ENCODE measurements around the gene TBCD. TPM values are rescaled to one million over a fixed set of nuclear protein-coding genes. Genes with fewer than 3 reads are reported as not detected.

TBCD gene
- total RNA-seq, 4 donors from 2014 or later = 49.7 to 119 (median 71.5) TPM

DNA sequence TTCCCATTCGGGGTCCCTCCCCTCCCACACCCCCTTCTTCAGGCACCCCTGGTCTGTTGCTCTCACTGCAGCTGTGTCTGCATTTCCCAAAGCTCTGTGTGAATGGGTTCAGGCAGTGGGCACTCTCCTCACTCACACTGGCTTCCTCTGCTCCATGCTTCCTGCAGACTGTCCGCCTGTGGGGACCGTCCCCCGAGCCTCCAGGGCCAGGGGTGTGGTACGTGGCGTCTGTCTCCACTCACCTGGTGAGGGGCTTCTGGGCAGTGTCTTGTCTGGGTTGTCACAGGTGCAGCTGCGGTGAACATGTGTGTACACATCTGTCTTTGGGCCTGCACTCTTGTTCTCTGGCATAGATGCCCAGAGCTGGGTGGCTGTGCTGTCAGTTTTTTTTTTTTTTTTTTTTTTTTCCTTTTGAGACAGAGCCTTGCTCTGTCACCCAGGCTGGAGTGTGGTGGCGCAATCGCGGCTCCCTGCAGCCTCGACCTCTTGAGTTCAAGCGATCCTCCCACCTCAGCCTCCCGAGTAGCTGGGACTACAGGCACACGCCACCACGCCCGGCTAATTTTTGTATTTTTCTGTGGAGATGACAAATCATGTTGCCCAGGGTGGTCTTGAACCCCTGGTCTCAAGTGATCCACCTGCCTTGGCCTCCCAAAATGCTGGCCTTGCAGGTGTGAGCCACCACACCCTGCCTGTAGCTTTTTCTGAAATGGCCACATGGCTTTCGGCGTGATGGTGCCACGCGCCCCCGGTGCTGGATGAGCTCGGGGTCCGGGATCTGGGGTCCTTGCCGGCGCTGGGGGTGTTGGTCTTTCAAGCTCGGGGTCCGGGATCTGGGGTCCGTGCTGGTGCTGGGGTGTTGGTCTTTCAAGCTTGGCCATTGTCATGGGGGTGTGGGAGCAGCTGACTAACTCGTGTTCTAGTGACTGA, 144.5 kb downstream of the TBCD start:
- H3K27me3 ChIP-seq = no peaks in the 10 kb centered on the region
- no peak overlapping the region for H3K27ac ChIP-seq
- 89% methylated on average over 27 of the region's 29 CpGs for WGBS
- H3K9me3 ChIP-seq = no peaks in the 10 kb centered on the region
- H3K4me1 ChIP-seq = peaks cover 23% of the 10 kb centered on the region
- DNase-seq (ENCODE audit: low spot score in 2 of 2) = no peak
- H3K36me3 ChIP-seq = peaks cover 25% of the 10 kb centered on the region
- TF ChIP-seq, protein P1, sequence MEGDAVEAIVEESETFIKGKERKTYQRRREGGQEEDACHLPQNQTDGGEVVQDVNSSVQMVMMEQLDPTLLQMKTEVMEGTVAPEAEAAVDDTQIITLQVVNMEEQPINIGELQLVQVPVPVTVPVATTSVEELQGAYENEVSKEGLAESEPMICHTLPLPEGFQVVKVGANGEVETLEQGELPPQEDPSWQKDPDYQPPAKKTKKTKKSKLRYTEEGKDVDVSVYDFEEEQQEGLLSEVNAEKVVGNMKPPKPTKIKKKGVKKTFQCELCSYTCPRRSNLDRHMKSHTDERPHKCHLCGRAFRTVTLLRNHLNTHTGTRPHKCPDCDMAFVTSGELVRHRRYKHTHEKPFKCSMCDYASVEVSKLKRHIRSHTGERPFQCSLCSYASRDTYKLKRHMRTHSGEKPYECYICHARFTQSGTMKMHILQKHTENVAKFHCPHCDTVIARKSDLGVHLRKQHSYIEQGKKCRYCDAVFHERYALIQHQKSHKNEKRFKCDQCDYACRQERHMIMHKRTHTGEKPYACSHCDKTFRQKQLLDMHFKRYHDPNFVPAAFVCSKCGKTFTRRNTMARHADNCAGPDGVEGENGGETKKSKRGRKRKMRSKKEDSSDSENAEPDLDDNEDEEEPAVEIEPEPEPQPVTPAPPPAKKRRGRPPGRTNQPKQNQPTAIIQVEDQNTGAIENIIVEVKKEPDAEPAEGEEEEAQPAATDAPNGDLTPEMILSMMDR (IDR thresholded peaks at IDR 0.05) = no peak
- no peak for TF ChIP-seq POLR2AphosphoS5 (IDR thresholded peaks at IDR 0.05)
- TF ChIP-seq POLR2A (IDR thresholded peaks at IDR 0.05) = no peak
- no peak for TF ChIP-seq EP300 (IDR thresholded peaks at IDR 0.05)
- no peak overlapping the region for H3K4me3 ChIP-seq

DNA sequence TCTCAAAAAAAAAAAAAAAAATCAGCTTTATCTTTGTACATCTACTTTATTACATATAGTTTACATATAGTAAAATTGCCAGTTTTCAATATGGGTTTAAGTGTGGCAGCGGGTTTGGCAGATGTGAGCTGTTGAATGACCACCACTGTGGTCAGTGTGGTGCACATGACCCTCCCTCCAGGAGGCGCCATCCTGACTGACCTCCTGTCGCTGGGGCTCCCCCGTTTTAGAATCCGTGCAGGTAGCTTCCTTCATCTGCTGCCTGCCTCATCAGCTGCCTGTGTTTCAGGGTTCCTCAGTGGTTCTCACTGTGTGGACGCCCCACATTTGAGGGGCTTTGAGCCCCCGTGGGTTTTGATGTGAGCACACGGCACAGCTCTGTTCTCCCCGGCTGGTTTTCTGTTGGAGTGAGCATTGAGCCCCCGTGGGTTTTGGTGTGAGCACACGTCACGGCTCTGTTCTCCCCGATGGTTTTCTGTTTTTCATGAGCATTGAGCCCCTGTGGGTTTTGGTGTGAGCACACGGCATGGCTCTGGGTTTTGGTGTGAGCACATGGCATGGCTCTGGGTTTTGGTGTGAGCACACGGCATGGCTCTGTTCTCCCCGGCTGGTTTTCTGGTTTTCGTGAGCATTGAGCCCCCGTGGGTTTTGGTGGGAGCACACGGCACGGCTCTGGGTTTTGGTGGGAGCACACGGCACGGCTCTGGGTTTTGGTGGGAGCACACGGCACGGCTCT, 145.8 kb downstream of the TBCD start:
- no peak overlapping the region for H3K4me3 ChIP-seq
- 90% methylated on average over 17 of the region's 24 CpGs for WGBS
- H3K27ac ChIP-seq = no peak overlapping the region
- DNase-seq (ENCODE audit: low spot score in 2 of 2) = no peak
- TF ChIP-seq POLR2AphosphoS5 (IDR thresholded peaks at IDR 0.05) = no peak
- no peak for TF ChIP-seq EP300 (IDR thresholded peaks at IDR 0.05)
- TF ChIP-seq, protein P1 (IDR thresholded peaks at IDR 0.05) = no peak
- TF ChIP-seq POLR2A (IDR thresholded peaks at IDR 0.05) = no peak
- H3K4me1 ChIP-seq = peaks cover 19% of the 10 kb centered on the region
- H3K27me3 ChIP-seq = no peaks in the 10 kb centered on the region
- no peaks in the 10 kb centered on the region for H3K9me3 ChIP-seq
- peaks cover 32% of the 10 kb centered on the region for H3K36me3 ChIP-seq

DNA sequence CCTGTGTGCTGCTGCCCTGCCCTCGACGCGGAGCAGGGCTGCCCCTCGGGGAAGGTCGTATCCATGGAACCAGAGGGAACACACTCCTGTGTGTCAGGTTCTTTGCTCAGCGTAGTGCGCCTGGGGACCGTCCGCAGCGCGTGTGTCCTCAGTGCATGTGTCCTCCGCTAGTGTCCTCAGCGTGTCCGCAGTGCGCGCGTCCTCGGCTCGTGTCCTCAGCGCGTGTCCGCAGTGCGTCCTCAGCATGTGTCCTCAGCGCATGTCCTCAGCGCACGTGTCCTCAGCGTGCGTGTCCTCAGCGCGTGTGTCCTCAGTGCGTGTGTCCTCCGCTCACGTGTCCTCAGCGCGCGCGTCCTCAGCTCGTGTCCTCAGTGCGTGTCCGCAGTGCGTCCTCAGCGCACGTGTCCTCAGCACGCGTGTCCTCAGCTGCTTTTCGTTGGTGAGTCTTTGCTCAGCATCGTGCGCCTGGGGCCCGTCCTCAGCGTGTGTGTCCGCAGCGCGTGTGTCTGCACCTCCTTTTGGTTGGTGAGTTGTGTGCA, 147.2 kb downstream of the TBCD start:
- H3K27me3 ChIP-seq = no peaks in the 10 kb centered on the region
- TF ChIP-seq POLR2A (IDR thresholded peaks at IDR 0.05) = no peak
- no peak for TF ChIP-seq EP300 (IDR thresholded peaks at IDR 0.05)
- TF ChIP-seq POLR2AphosphoS5 (IDR thresholded peaks at IDR 0.05) = no peak
- TF ChIP-seq, protein P1 (IDR thresholded peaks at IDR 0.05) = no peak
- no peak overlapping the region for H3K27ac ChIP-seq
- WGBS = 94% methylated on average over 53 of the region's 53 CpGs
- peaks cover 7% of the 10 kb centered on the region for H3K4me1 ChIP-seq
- H3K4me3 ChIP-seq = no peak overlapping the region
- DNase-seq (ENCODE audit: low spot score in 2 of 2) = no peak
- H3K36me3 ChIP-seq = peaks cover 42% of the 10 kb centered on the region
- H3K9me3 ChIP-seq = no peaks in the 10 kb centered on the region

DNA sequence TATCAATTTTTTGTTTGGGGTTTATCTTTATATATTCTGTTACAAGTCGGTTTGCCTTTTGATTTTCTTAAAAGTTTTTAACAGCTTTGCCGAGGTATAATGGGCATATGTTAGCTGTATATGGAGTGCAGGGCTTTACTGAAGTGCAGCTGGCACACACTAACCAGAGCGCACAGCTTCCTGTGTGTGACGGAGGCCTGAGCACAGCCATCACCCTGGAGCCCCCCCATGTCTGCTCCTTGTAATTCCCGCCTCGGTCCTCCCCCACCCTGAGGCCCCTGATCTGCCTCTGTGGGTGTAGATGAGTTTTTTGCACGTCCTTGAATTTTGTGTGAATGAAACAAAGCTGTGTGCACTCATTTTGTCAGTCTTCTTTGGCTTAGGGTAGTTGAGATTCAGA, 148.1 kb downstream of the TBCD start:
- Histone ChIP-seq H3K9me3 (no peaks in the 10 kb centered on the region), H3K4me3 (no peak overlapping the region), H3K4me1 (no peaks in the 10 kb centered on the region), H3K27me3 (no peaks in the 10 kb centered on the region), H3K27ac (no peak overlapping the region), H3K36me3 (peaks cover 49% of the 10 kb centered on the region)
- 86% methylated on average over 7 of the region's 7 CpGs for WGBS
- DNase-seq (ENCODE audit: low spot score in 2 of 2) = no peak
- TF ChIP-seq POLR2A (IDR thresholded peaks at IDR 0.05) (no peak), EP300 (IDR thresholded peaks at IDR 0.05) (no peak), POLR2AphosphoS5 (IDR thresholded peaks at IDR 0.05) (no peak)
- TF ChIP-seq, protein P1 (IDR thresholded peaks at IDR 0.05) = no peak

DNA sequence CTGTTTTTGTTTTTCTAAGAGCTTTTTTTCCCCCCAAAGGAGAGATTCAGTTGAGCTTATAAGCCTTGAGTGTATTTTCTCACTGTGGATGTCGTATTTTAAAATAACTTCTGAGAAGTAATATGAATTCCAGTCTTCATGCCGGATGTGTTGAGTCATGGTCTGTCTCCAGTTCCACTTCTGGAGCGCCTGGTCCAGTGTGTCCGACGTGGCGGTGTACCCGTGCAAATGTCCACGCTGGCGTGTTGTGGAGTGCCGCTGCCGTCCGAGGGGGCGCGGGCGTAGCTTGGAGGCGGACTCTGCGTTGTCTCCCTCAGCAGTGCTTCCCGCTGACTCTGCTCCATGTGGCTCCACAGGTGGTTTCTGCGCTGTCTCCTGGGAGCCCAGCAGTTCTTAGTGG, 148.9 kb downstream of the TBCD start:
- 95% methylated on average over 19 of the region's 19 CpGs for WGBS
- DNase-seq (ENCODE audit: low spot score in 2 of 2) = no peak
- no peaks in the 10 kb centered on the region for H3K9me3 ChIP-seq
- no peaks in the 10 kb centered on the region for H3K4me1 ChIP-seq
- no peak overlapping the region for H3K4me3 ChIP-seq
- peaks cover 52% of the 10 kb centered on the region for H3K36me3 ChIP-seq
- no peaks in the 10 kb centered on the region for H3K27me3 ChIP-seq
- TF ChIP-seq POLR2A (IDR thresholded peaks at IDR 0.05) (no peak), POLR2AphosphoS5 (IDR thresholded peaks at IDR 0.05) (no peak), EP300 (IDR thresholded peaks at IDR 0.05) (no peak)
- TF ChIP-seq, protein P1 (IDR thresholded peaks at IDR 0.05) = no peak
- no peak overlapping the region for H3K27ac ChIP-seq
